K562 (cell line): ENCODE data around the gene TCF12. TPM values are rescaled to one million over a fixed set of nuclear protein-coding genes. Genes with fewer than 3 reads are reported as not detected.

Source experiments
- ARID1B ChIP-seq: fragments of 450-650 bp; IDR thresholded peaks from 2 replicates; pipeline ENCODE4 v1.6.1; 2016; ENCODE audit warnings: antibody characterized with exemption, mild to moderate bottlenecking, inconsistent platforms
- C11orf30 ChIP-seq: fragments of 450-650 bp; IDR thresholded peaks from 2 replicates; pipeline ENCODE4 v1.6.1; 2016; ENCODE audit warnings: low read depth, mild to moderate bottlenecking
- CBFA2T2 ChIP-seq: fragments of 450-650 bp; conservative IDR thresholded peaks from 2 replicates; pipeline ENCODE4 v1.6.1; 2017; ENCODE audit warnings: mild to moderate bottlenecking
- CBFA2T3 ChIP-seq: fragments of 450-650 bp; IDR thresholded peaks from 2 replicates; pipeline ENCODE4 v1.6.1; 2017
- CHD4 ChIP-seq: fragments of 200-600 bp; sonication (generic); IDR thresholded peaks from 3 replicates; pipeline ENCODE4 v1.6.1; 2012; ENCODE audit warnings: low read depth, mild to moderate bottlenecking, mixed read lengths, low read length, inconsistent platforms; ENCODE audit not compliant: insufficient read depth, insufficient replicate concordance, poor library complexity, severe bottlenecking
- CREB1 ChIP-seq, 2 experiments: sonication (generic) in 1 of 2; formaldehyde crosslinking in 1 of 2; IDR thresholded peaks; 2 replicates each; pipeline versions ENCODE4 v1.6.1 to v1.8.0; 2012 to 2022; ENCODE audit warnings: inconsistent platforms in 1 of 2, mild to moderate bottlenecking in 1 of 2, missing genetic modification reagents in 1 of 2, moderate library complexity in 1 of 2
- DNMT1 ChIP-seq: fragments of 450-650 bp; IDR thresholded peaks from 2 replicates; pipeline ENCODE4 v1.6.1; 2016; ENCODE audit warnings: antibody characterized with exemption, mild to moderate bottlenecking
- EP300 ChIP-seq: IDR thresholded peaks from 2 replicates; pipeline ENCODE4 v1.6.1; 2012; ENCODE audit warnings: low read length, improper control_type of control experiment
- FOSL1 ChIP-seq: fragments of 200-800 bp; sonication (Bioruptor generic); conservative IDR thresholded peaks from 2 replicates; pipeline ENCODE4 v1.6.1; 2016; ENCODE audit warnings: missing genetic modification characterization, missing compliant biosample characterization
- GTF2E2 ChIP-seq: fragments of 200-800 bp; sonication (Bioruptor generic); IDR thresholded peaks from 2 replicates; pipeline ENCODE4 v1.6.1; 2016; ENCODE audit warnings: missing genetic modification characterization, missing compliant biosample characterization
- KLF16 ChIP-seq: IDR thresholded peaks from 2 replicates; pipeline ENCODE4 v1.6.1; 2016; ENCODE audit warnings: antibody characterized with exemption
- MAFG ChIP-seq: fragments of 450-650 bp; conservative IDR thresholded peaks from 2 replicates; pipeline ENCODE4 v1.6.1; 2016; ENCODE audit warnings: missing genetic modification characterization, missing compliant biosample characterization
- PRPF4 ChIP-seq: fragments of 200-400 bp; formaldehyde crosslinking; IDR thresholded peaks from one replicate; pipeline ENCODE4 v1.6.1; 2017; ENCODE audit warnings: low read length, low read depth, mild to moderate bottlenecking; ENCODE audit not compliant: insufficient read depth, poor library complexity, severe bottlenecking
- RB1 ChIP-seq: fragments of 450-650 bp; IDR thresholded peaks from 2 replicates; pipeline ENCODE4 v1.6.1; 2017; ENCODE audit warnings: low read depth, mild to moderate bottlenecking
- SOX6 ChIP-seq: fragments of 450-650 bp; IDR thresholded peaks from 2 replicates; pipeline ENCODE4 v1.6.1; 2014; ENCODE audit warnings: mild to moderate bottlenecking
- TAL1 ChIP-seq: fragments of 450-650 bp; IDR thresholded peaks from 2 replicates; pipeline ENCODE4 v1.6.1; 2016; ENCODE audit warnings: mild to moderate bottlenecking
- TEAD4 ChIP-seq, 2 experiments: sonication (generic) in 1 of 2; formaldehyde crosslinking in 1 of 2; IDR thresholded peaks; 2 replicates each; pipeline versions ENCODE4 v1.6.1 to v1.8.0; 2012 to 2022; ENCODE audit warnings: borderline replicate concordance in 1 of 2, inconsistent platforms in 1 of 2, low read length in 1 of 2, mild to moderate bottlenecking in 1 of 2, missing genetic modification reagents in 1 of 2
- TFAM ChIP-seq: fragments of 250-450 bp; sonication (Bioruptor Pico); conservative IDR thresholded peaks from 2 replicates; pipeline ENCODE4 v1.5.0; 2021; ENCODE audit warnings: mild to moderate bottlenecking, moderate library complexity
- ZFX ChIP-seq: sonication (generic); formaldehyde crosslinking; IDR thresholded peaks from 2 replicates; pipeline ENCODE4 v1.8.0; 2022; ENCODE audit warnings: mild to moderate bottlenecking, missing genetic modification reagents, moderate library complexity
- ZNF431 ChIP-seq: sonication (generic); formaldehyde crosslinking; IDR thresholded peaks from 2 replicates; pipeline ENCODE4 v1.8.0; 2022; ENCODE audit warnings: mild to moderate bottlenecking, missing genetic modification reagents
- polyA plus RNA-seq, 8 experiments: library from polyadenylated mRNA; depleted of rRNA in 4 of 8; stranded (reverse) in 5 of 8; unstranded in 3 of 8; fragments of >200 nt; fragmentation: Nextera tagmentation in 2 of 8; fragmentation: Illumina TruSeq in 1 of 8; extraction: Ambion mirVana in 2 of 8; extraction: Trizol in 1 of 8; gene quantifications; 2 replicates each; pipeline versions ENCODE4 v1.2.1 to v1.2.3, GENCODE V29; 2011 to 2014; ENCODE audit warnings: inconsistent platforms in 1 of 8, missing spikeins in 1 of 8
- total RNA-seq, 7 experiments: library from RNA; depleted of rRNA in 6 of 7; stranded (reverse); fragments of >200 nt in 6 of 7; fragmentation: Illumina TruSeq in 2 of 7; extraction: Trizol in 2 of 7; gene quantifications; 2 replicates each; pipeline versions ENCODE4 v1.2.1 to v1.2.3, GENCODE V29; 2011 to 2021; ENCODE audit warnings: low replicate concordance in 1 of 7
- TF ChIP-seq, protein P1 (sequence below): fragments of 250-450 bp; sonication (Bioruptor Pico); IDR thresholded peaks from 2 replicates; pipeline ENCODE4 v1.6.1; 2021; ENCODE audit warnings: mild to moderate bottlenecking
- TF ChIP-seq, protein P2 (sequence below): fragments of 450-650 bp; IDR thresholded peaks from 2 replicates; pipeline ENCODE4 v1.6.1; 2016; ENCODE audit warnings: antibody characterized with exemption
- TF ChIP-seq, protein P3 (sequence below), 2 experiments: fragments of 450-650 bp in 1 of 2; sonication (generic) in 1 of 2; formaldehyde crosslinking in 1 of 2; IDR thresholded peaks in 1 of 2; conservative IDR thresholded peaks in 1 of 2; 2 replicates each; pipeline versions ENCODE4 v1.6.1 to v1.8.1; 2016 to 2023; ENCODE audit warnings: mild to moderate bottlenecking in 2 of 2, moderate library complexity in 2 of 2, inconsistent platforms in 1 of 2, missing genetic modification reagents in 1 of 2
- TF ChIP-seq, protein P4 (sequence below): fragments of 450-650 bp; formaldehyde crosslinking; IDR thresholded peaks from 2 replicates; pipeline ENCODE4 v1.4.0; 2022; ENCODE audit warnings: mild to moderate bottlenecking, moderate library complexity
- TF ChIP-seq, protein P5 (sequence below): fragments of 250-450 bp; sonication (Bioruptor Pico); IDR thresholded peaks from 2 replicates; pipeline ENCODE4 v1.8.0; 2022; ENCODE audit warnings: moderate library complexity, mild to moderate bottlenecking, inconsistent platforms

The TCF12 gene
- total and polyA plus RNA-seq, 9 of the 15 experiments (the other 6 are each of a cell fraction or from before 2014, with no cell fraction given): 10.5 to 132 (median 52.9) TPM

DNA sequence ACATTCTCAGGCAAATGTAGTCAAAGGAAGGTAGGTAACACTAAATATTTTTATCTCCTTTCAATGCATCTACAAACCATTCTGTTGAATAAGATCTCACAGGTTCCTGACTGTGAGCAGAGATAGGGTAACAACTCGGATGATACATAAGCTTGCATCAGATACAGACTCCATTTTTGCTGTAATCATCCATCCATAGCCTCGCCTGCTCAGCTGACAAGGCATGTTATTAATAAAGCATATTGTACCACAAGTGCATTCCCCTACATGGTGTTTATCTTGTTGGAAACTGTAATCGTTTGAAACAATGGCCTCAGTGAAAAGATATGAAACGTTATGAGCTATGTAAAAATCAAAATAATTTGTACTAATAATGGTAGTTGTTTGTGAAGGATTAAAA, 35.4 kb upstream of the TCF12 start (continued):
- TF ChIP-seq CBFA2T2: peak; percentile 52
- 0 out of 2 replicates have a peak, but pooled peaks have one; percentile 13 for TF ChIP-seq C11orf30
- TF ChIP-seq ZFX (CRISPR knock-in tag): no peak
- TF ChIP-seq SOX6: peak; percentile 46; the same call in 1 of the 2 replicates
- no peak for TF ChIP-seq ZNF431 (CRISPR knock-in tag)
- TF ChIP-seq RB1: no peak
- TF ChIP-seq MAFG (tag): no peak
- TF ChIP-seq CREB1 (IDR thresholded peaks at IDR 0.05): no peak
- no peak for TF ChIP-seq CREB1 (CRISPR knock-in tag; IDR thresholded peaks at IDR 0.05)
- TF ChIP-seq PRPF4: no peak
- TF ChIP-seq CBFA2T3: peak; percentile 66
- TF ChIP-seq, protein P1, sequence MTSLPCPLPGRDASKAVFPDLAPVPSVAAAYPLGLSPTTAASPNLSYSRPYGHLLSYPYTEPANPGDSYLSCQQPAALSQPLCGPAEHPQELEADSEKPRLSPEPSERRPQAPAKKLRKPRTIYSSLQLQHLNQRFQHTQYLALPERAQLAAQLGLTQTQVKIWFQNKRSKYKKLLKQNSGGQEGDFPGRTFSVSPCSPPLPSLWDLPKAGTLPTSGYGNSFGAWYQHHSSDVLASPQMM (CRISPR knock-in tag): no peak
- peak; percentile 54 for TF ChIP-seq ARID1B
- peak; percentile 59 for TF ChIP-seq TEAD4 (IDR thresholded peaks at IDR 0.05; ENCODE audit: low read length)
- TF ChIP-seq TEAD4 (CRISPR knock-in tag; IDR thresholded peaks at IDR 0.05; ENCODE audit: borderline replicate concordance): no peak
- TF ChIP-seq DNMT1: no peak
- no peak for TF ChIP-seq EP300
- no peak for TF ChIP-seq GTF2E2 (tag)
- TF ChIP-seq KLF16: 0 out of 2 replicates have a peak, but pooled peaks have one; percentile 12
- TF ChIP-seq, protein P2, sequence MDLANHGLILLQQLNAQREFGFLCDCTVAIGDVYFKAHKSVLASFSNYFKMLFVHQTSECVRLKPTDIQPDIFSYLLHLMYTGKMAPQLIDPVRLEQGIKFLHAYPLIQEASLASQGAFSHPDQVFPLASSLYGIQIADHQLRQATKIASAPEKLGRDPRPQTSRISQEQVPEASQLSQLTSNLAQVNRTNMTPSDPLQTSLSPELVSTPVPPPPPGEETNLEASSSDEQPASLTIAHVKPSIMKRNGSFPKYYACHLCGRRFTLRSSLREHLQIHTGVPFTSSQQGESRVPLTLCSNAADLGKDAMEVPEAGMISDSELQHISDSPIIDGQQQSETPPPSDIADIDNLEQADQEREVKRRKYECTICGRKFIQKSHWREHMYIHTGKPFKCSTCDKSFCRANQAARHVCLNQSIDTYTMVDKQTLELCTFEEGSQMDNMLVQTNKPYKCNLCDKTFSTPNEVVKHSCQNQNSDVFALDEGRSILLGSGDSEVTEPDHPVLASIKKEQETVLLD: no peak
- TF ChIP-seq TFAM (CRISPR knock-in tag): no peak
- TF ChIP-seq, protein P3, sequence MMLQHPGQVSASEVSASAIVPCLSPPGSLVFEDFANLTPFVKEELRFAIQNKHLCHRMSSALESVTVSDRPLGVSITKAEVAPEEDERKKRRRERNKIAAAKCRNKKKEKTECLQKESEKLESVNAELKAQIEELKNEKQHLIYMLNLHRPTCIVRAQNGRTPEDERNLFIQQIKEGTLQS (IDR thresholded peaks at IDR 0.05): no peak
- TF ChIP-seq, protein P3 (CRISPR knock-in tag; conservative IDR thresholded peaks at IDR 0.05): no peak
- TF ChIP-seq, protein P4, sequence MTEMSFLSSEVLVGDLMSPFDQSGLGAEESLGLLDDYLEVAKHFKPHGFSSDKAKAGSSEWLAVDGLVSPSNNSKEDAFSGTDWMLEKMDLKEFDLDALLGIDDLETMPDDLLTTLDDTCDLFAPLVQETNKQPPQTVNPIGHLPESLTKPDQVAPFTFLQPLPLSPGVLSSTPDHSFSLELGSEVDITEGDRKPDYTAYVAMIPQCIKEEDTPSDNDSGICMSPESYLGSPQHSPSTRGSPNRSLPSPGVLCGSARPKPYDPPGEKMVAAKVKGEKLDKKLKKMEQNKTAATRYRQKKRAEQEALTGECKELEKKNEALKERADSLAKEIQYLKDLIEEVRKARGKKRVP (CRISPR knock-in tag): no peak
- peak; percentile 39; the same call in 1 of the 2 replicates for TF ChIP-seq FOSL1 (tag)
- TF ChIP-seq CHD4: no peak
- TF ChIP-seq TAL1: peak; percentile 52; the same call in 1 of the 2 replicates
- TF ChIP-seq, protein P5, sequence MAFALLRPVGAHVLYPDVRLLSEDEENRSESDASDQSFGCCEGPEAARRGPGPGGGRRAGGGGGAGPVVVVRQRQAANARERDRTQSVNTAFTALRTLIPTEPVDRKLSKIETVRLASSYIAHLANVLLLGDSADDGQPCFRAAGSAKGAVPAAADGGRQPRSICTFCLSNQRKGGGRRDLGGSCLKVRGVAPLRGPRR (CRISPR knock-in tag): no peak
